VCaP (cell line): Measurements from ENCODE around the gene RAD52.

Experiments used
- H3K27ac ChIP-seq: fragments of 450-650 bp; 2 replicates; pipeline ENCODE4 v1.5.1; 2017
- TF ChIP-seq, protein P1 (sequence below): fragments of 450-650 bp; conservative IDR thresholded peaks from 2 replicates; pipeline ENCODE4 v1.5.1; 2017; ENCODE audit warnings: mild to moderate bottlenecking, moderate library complexity

The RAD52 gene

DNA sequence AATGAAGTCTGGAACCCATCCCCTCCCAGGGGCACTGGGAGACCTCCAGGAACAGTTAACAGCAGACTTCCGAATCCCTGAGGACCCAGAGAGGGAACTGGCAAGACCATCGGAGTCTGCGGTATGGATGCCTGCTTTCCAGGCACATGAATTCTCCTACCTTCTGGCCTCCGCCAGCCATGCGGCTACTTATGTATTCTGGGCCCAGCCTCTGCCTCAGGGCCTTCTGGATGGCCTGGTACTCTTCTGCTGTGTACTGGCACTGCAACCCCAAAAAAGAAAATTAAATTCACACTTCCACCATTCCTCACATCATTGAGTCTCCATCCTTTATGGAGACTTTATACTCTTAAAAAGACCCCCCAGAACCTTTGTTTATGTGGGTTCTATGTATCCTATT lies 18.4 kb downstream of the RAD52 start:
- no peak overlapping the region for H3K27ac ChIP-seq
- TF ChIP-seq, protein P1, sequence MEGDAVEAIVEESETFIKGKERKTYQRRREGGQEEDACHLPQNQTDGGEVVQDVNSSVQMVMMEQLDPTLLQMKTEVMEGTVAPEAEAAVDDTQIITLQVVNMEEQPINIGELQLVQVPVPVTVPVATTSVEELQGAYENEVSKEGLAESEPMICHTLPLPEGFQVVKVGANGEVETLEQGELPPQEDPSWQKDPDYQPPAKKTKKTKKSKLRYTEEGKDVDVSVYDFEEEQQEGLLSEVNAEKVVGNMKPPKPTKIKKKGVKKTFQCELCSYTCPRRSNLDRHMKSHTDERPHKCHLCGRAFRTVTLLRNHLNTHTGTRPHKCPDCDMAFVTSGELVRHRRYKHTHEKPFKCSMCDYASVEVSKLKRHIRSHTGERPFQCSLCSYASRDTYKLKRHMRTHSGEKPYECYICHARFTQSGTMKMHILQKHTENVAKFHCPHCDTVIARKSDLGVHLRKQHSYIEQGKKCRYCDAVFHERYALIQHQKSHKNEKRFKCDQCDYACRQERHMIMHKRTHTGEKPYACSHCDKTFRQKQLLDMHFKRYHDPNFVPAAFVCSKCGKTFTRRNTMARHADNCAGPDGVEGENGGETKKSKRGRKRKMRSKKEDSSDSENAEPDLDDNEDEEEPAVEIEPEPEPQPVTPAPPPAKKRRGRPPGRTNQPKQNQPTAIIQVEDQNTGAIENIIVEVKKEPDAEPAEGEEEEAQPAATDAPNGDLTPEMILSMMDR: no peak

DNA sequence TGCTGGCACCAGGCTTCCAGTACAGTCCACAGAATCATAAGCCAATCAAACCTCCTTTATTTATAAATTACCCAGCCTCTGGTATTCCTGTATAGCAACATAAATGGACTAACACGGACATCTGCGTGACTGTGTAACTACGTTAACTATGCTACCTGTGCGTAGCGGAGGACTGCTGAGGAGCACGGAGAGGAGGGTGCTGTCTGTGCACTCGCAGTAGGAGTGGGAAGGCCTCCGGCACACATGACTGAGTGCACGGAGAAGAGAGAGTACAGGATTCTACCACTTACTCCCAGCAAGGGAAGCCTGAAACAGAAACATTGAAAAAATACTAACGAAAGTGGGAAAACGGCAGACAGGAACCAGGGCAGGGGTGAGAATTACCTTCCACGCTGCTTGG lies 22.9 kb downstream of the RAD52 start:
- TF ChIP-seq, protein P1: no peak
- no peak overlapping the region for H3K27ac ChIP-seq

DNA sequence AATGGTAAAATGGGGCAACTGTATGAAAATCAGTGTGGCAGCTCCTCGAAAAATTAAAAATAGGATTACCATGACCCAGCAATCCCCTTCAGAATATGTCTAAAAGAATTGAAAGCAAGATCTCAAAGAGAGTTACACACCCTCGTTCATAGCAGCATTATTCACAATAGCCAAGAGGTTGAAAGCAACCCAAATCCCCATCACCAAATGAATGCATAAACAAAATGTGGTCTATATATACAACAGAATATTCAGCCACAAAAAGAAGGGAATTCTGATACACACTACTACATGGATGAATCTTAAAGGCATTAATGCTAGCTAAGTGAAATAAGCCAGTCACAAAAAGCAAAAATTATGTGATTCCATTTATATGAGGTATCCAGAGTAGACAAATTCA lies 27.2 kb downstream of the RAD52 start:
- TF ChIP-seq, protein P1: no peak
- H3K27ac ChIP-seq: no peak overlapping the region

DNA sequence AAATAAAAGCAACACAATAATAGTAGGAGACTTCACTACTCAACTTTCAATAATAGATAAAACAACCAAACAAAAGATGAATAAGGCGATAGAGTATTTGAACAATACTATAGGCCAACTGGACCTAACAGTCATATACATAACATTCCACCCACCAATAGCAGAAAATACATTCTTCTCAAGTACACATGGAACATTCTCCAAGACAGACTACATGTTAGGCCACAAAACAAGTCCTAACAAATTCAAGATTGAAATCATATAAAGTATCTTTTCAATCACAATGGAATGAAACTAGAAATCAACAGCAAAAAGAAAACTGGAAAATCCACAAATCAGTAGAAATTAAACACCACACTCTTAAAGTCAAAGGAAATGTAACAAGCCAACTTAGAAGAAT lies 28.8 kb downstream of the RAD52 start:
- TF ChIP-seq, protein P1: no peak
- H3K27ac ChIP-seq: no peak overlapping the region

DNA sequence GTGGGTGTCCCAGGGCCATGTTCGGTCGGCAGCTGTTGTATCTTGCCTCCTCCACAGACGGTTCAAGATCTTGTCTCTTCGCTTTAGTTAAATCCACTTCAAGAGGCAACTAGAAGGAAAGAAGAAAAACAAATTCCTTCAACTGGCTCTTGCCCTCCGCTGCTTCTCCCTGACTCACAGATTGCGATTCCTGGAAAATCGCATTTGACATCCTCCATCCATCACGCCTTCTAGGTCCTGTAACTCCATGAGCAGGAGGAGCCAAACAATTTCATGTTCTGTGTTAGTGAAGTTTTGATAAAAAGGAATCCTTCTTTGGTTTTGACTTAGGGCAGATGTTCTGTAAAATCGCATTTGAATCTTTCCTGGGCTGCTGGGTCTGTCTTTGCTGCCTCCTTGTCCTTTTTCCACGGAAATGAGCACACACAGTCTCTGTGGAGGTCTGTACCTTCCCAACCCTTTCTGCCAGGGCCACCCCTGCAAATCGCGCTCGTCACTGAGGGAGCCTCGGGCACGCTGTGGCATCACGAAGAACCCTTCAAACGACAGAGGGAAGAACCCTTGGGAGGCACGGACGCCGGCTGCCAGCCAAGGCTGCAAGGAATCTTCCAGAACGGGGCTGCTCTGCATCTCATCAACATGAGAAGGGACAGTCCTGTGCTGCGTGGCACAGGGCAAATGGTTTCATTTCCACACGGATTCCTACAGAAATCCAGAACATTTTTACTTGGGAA lies 32.6 kb downstream of the RAD52 start:
- no peak overlapping the region for H3K27ac ChIP-seq

DNA sequence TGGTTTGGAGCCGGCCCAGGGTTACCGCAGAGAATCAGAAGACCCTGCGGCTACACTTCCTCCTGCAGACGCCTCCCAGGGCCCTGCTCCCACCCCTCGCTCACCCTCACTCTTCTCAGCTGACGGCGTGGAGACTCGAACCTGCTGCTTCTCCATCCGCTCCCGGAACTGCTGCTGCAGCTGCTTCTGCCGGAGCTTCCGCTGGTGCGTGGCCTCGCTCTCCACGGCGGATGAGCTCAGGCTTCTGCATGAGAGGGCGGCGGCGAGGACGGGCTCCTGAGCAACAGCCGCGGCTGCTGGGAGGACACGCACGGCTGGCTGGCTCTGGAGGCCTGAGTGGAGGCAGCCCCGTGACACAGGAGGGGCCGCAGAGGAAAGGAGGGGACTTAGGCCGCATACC lies 33.3 kb downstream of the RAD52 start:
- TF ChIP-seq, protein P1: no peak
- no peak overlapping the region for H3K27ac ChIP-seq

More for the DNA sequence above, 32.6 kb downstream of the RAD52 start:
- TF ChIP-seq, protein P1: no peak

DNA sequence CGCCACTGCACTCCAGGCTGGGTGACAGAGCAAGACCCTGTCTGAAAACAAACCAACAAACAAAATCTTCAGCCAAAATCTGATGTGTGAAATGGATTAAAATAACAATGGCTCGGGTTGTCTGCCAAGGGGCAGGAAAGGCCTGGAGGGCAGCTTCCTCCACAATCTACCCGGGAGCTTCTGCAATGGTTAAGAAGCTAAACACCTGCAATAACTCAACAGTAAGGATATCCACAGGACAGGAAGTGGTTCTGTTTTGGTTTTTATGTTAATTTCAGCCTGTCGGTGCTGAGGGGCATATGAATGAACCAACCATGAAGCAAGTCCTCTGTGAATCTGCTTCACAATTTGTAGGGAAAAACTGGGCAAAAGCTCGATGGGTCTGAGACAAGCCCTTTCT lies 34.4 kb downstream of the RAD52 start:
- TF ChIP-seq, protein P1: no peak
- H3K27ac ChIP-seq: no peak overlapping the region
